ENCODE results near the gene ARMC8.

GRCh38 chr3:138289701-138290100 lies 102.6 kb downstream of the ARMC8 start:
- TF ChIP-seq CTCF (IDR thresholded peaks at IDR 0.05) = no peak
- no peak for TF ChIP-seq EZH2phosphoT487 (IDR thresholded peaks at IDR 0.05)

Measured in neural progenitor cell (in vitro differentiated cells).